Measurements from ENCODE around the gene ZMYM4.
"Not testable (repeated sequence)": the region's sequence is repeated elsewhere in the genome, so short reads cannot be mapped to it uniquely, and the experiment has no call there.

ZMYM4 gene

DNA sequence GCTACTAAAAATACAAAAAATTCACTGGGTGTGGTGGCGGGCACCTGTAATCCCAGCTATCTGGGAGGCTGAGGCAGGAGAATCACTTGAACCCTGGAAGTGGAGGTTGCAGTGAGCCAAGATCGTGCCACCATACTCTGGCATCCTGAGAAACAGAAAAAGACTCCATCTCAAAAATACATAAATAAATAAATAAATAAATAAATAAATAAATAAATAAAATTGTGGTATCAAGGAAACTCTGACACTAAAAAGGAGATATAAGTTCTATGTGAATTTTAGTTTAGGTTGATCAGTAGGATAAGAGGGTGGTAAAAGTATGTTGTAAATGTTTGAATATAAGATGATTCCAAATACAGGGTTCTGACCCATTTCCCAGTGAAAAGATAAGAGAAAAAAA lies 63.1 kb downstream of the ZMYM4 start:
- DNase-seq: not testable (repeated sequence)

DNA sequence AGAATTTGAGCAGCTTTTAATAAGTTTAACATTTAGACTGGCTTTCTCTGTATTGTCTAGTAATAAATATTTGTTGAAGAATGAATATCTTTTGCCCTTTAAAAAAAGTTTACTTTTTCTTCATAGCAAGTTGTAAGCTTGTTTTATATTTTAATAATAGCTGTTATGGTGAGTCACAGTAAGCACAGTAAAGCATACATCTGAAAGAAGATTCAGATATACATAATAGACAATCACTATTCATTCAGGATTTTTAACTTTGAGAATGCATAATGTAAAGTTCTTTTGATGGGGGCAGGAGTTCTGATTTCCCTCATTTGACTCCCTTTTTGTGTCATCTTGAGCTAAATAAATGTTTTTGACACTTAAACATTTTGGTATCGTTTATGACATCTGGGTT lies 66.0 kb downstream of the ZMYM4 start:
- no peak for DNase-seq

DNA sequence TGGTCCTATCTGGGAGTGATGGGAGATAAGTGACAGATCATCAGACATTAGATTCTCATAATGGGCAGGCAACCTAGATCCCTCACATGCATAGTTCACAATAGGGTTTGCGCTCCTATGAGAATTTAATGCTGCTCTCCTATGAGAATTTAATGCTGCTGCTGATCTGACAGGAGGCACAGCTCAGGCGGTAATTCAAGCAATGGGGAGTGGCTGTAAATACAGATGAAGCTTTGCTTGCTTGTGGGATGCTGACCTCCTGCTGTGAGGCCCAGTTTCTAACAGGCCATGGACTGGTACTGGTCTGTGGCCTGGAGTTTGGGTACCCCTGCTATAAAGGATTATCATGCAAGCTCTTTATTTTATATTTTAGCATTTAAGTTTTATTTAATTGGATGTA lies 72.0 kb downstream of the ZMYM4 start:
- no peak for DNase-seq

DNA sequence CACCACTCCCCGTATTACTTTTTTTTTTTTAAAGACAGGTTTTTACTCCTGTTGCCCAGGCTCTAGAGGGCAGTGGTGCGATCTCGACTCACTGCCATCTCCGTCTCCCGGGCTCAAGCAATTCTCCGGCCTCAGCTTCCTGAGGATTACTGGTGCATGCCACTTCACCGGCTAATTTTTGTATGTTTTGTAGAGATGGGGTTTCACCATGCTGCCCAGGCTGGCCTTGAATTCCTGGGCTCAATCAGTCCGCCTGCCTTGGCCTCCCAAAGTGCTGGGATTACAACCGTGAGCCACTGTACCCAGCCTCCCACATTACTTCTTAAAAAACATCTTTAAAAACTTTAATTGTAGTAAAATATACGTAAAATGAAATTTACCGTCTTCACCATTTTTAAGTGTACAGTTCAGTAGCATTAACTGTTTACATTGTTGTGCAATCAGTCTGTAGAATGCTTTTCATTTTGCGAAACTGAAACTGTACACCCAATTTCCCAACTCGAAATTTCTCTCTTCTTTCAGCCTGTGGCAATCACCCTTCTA lies 77.0 kb downstream of the ZMYM4 start:
- DNase-seq: no peak

DNA sequence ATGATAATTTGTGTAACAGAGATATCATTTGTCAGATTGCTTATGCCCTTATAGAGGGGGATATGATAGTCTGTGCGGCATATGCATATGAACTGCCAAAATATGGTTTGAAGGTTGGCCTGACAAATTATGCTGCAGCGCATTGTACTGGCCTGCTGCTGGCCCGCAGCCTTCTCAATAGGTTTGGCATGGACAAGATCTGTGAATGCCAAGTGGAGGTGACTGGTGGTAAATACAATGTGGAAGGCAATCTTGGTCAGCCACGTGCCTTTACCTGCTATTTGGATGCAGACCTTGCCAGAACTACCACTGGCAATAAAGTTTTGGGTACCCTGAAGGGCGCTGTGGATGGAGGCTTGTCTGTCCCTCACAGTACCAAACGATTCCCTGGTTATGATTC lies 82.4 kb downstream of the ZMYM4 start:
- DNase-seq: no peak

DNA sequence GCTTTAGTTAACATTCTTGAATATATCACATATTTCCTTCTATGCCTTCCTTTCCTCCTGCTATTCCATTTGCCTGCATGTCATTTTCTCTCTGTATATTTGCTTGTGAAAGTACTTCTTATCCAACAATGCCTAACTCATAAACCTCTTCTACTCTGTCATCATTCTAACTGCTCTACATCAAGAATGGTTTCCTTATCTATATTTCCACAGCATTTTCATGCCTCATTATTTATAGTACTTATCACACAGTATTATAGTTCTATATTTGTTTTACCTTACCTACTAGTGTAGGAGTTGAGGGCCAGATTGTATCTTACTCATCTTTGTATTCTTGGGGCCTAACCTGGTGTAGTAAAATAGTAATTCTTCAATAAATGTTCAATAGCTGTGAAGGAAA lies 91.5 kb downstream of the ZMYM4 start:
- DNase-seq: no peak

DNA sequence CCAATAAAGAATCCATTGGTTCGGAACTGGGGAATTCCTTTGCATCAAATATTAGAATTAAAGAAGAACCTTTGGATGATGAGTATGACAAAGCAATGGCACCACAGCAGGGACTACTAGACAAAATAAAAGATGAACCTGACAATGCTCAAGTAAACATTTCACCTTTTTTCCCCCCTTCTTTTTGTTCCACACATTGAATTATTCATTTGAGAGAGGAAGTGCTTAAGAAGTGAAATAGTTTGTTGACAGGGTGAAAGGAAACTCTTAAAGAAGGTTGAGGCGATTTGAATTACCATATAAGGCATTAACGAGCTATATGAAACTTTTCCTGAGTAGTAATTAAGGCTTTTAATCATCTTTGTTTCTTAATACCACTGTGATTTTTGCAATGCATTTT lies 93.1 kb downstream of the ZMYM4 start:
- no peak for DNase-seq

DNA sequence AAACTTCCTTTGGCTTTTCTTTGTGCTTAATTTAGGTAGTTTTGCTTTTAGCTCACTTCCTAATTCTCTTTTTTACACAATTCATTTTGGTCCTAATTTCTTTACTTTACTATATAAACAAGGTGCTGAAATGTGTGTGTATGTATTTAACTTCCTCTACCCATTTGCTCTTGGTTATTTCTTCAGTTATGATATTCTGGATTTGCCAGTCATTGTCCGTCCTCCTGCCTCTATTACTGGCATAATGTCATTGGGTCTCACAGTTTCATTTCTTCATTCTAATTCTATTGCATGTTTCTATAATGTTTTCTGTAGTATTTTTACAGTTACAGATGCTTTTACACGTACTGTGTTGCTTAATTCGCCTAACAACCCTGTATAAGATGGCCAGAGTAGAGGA lies 96.2 kb downstream of the ZMYM4 start:
- no peak for DNase-seq

DNA sequence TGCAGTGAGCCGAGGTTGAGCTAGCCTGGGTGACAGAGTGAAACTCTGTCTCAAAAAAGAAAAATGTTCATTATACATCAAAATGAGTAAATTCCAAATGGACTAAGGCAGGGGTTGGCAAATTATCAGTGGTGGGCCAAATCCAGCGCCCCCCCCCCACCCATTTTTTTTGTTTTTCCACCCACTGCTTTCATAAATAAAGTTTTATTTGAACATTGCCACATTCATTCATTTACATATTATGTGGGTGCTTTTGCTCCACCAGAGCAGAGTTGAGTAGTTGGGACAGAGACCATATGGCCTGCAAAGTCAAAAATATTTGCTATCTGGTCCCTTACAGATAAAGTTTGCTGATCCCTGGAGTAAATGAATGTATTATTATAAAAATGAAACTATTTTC lies 99.4 kb downstream of the ZMYM4 start:
- no peak for DNase-seq

DNA sequence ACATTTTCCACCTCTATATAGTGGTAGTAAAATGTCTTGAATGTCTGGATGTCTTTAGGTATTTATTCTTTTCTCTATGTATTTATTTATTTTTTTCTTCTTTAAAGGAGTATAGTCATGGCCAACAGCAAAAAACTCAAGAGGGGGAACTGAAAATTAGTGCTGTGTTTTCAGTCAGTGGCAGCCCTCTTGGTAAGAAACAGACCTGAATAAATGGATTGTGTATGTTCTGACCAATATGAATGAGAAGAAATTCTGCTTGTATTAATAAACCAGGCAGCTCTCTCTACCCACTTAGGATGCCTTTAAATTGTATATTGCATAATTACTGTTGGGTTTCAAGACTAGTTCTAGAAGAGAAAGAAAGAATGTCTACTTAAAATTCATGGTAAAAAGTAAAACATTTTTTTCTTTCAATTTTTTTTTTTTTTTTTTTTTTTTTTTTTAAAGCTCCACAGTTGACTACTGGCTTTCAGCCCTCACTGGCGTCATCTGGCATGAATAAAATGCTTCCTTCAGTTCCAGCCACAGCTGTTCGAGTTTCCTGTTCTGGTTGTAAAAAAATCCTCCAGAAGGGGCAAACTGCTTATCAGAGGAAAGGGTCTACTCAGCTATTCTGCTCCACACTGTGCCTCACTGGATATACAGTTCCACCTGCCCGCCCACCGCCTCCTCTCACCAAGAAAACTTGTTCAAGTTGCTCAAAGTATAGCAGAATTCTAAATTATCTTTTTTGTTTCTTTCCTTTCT lies 101.6 kb downstream of the ZMYM4 start:
- no peak for DNase-seq

DNA sequence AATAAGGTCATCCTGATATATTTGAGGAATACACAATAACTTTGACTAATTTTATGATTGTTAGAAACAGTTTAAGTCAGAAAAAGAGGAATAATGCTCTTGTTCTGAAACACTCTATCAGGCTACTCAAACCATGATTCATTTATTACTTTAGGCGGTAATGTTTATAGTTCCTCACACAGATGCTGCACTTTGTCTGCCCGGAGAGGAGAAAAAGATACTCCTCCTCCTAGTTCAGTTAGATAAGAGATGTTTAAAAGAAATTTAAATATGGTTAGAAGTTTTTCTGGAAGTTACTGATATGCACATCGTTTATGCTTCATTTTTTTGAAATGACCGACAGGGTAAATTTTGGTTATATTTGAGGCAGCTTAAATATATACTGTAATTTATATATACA lies 103.0 kb downstream of the ZMYM4 start:
- no peak for DNase-seq

DNA sequence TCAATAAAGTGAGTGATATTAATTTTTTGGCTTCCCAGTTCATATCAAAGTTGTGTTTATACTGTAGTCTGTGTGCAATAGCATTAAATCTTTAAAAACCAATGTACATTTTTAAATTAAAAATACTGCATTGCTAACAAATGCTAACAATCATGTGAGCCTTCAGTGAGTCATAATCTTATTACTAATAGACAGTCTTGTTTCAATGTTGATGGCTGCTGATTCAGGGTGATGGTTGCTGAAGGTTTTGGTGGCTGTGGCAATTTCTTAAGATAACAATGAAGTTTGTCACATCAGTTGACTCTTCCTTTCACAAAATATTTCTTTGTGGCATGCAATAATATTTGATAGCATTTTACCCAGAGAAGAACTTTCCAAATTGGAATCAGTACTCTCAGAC lies 109.0 kb downstream of the ZMYM4 start:
- no peak for DNase-seq

DNA sequence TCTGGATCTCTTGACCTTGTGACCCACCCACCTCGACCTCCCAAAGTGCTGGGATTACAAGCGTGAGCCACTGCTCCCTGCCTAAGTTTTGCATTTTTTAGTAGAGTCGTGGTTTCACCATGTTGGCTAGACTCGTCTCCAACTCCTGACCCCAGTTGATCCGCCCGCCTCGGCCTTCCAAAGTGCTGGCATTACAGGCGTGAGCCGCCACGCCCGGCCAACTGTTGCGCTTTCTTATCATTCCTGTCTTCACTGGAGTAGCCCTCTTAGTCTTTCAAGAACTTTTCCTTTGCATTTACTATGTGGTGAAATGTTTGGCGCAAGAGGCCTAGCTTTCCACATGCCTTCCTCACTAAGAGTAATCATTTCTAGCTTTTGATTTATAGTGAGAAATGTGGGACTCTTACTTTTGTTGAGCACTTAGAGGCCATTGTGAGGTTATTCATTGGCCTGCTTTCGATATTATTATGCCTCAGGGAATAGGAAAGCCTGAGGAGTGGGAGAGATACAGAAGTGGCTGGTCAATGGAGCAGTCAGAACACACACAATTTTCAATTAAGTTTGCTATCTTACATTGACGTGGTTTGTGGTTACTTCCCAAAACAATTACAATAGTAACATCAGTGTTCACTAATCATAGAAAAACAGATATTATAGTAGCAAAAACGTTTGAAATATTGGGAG lies 111.0 kb downstream of the ZMYM4 start:
- no peak for DNase-seq

DNA sequence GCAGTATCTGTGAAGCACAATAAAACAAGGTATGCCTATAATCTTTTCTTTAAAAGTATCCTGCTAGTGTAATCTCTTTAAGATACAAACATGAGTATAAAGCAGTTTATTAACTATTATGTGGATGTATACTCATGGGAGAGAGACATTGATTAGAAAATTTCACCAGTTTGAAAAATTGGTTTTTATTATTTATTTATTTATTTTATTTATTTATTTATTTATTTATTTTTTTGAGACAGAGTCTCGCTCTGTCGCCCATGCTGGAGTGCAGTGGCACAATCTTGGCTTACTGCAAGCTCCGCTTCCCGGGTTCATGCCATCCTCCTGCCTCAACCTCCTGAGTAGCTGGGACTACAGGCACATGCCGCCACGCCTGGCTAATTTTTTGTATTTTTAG lies 111.6 kb downstream of the ZMYM4 start:
- not testable (repeated sequence) for DNase-seq

DNA sequence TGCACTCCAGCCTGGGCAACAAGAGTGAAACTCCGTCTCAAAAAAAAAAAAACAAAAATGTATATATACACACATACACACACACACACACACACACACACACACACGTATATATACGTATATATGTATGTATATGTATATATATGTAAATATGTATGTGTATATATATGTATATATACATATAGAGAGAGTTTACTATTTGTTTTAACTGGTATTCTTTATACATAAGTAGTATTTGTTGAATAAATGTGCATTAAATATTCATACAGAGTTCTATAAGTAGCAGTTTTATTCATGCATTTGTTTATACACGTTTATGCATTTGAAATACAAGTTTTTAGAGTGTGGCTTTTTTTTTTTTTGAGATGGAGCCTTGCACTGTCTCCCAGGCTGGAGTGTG lies 113.6 kb downstream of the ZMYM4 start:
- DNase-seq: no peak

DNA sequence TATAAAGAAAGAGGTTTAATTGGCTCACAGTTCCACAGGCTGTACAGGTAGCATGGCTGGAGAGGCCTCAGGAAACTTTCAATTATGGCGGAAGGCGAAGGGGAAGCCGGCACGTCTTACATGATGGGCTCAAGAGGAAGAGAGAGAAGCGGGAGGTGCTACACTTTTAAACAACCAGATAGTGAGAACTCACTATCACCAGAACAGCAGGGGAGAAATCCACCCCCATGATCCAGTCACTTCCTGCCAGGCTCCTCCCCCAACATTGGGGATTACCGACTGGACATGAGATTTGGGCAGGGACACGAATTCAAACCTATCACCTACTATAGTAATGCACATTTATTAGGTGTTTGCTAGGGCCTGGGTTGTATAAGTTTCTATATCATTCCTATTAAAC lies 117.8 kb downstream of the ZMYM4 start:
- DNase-seq: no peak

DNA sequence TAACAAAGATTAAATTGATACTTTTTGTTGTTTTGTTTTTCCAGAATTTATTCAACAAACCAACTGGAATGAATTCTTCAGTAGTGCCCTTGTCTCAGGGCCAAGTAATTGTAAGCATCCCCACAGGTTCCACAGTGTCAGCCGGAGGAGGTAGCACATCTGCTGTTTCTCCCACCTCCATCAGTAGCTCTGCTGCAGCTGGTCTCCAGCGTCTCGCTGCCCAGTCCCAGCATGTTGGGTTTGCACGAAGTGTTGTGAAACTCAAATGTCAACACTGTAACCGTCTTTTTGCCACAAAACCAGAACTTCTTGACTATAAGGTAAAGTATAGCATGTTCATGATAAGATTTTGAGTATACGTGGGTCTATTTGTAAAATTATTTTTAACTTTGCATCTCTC lies 118.5 kb downstream of the ZMYM4 start:
- DNase-seq: no peak

DNA sequence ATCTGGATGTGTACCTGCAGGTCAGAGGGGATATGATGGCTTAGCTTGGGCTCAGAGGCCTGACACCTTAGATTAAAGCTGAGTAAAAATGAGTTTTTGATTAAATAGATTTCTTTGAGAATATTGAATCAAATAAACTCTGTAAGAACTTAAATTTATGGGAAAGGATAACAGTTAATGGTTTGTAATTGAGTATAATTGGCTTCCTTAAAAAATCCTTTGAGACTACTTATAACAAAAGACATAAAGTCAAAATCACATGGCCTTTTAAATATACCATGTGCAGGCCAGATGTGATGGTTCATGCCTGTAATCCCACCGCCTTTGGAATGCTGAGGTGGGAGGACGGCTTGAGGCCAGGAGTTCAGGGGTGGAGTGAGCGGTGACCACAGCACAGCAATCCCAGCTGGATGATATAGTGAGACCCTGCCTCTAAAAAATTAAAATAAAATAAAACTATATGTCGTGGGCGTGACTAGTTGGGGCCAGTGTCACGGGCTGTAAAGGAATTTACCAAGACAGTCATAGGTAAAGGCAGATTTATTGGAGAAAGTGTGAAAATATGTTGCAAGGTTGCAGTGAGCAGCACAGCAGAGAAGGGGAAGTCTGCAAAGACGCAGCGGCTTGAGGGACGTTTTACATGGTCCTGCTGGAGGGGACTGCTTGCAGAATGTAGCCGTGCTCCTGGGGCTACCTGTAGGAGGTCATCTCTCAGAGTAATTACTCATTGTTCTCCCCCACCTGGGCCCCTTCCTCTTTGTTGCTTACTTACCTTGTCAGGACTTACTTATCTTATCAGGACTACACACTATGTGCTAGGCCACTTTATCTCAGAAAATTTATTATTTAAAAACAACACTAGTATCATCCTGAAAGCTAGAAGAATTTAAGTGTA lies 122.3 kb downstream of the ZMYM4 start:
- no peak for DNase-seq

DNA sequence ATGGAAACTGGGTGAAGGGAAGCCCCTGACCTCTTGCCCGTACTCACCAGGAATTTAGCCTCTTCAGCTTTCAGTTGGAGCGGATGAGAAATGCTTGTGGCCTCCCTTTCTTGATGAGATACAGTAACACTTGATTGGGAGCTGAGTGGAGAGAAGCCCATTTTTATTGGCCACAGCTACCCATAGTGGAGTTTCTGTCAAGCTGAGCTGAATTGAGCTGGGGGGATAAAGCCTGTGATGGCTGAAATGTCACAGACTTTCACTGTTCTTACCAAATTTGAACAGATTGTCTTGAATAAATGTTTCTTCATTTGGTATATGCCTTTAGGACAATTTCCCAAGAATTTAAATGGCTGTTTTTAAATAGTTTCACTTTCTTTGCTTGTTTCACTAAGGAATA lies 125.9 kb downstream of the ZMYM4 start:
- no peak for DNase-seq

DNA sequence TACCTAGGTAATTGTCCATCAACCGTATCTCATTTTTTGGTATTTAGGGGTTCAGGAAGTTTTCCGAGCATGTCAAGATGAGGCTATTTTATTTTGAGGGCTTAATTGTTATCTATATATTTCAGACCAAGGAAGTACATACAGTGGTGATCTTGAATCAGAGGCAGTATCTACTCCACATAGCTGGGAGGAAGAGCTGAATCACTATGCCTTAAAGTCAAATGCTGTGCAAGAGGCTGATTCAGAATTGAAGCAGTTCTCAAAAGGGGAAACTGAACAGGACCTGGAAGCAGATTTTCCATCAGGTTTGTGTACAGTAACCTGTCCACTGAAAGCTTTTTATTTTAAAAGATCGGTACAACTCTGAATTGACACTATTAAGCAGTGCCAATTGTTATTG lies 130.2 kb downstream of the ZMYM4 start:
- DNase-seq: no peak

DNA sequence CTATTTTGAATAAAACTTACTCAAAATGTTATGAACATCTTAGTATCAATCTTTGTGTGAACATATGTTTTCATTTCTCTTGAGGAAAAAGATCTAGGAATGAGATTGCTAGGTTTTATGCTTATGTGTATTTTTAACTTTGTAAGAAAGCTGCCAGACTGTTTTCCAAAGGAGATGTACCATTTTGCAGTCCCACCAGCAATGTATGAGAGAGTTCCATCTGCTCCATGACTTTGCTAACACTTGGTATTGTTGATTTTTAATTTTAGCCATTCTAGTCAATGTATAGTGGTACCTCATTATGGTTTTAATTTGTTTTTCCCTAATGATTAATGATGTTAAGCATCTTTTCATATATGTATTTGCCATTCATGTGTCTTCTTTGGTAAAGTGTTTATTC lies 132.5 kb downstream of the ZMYM4 start:
- no peak for DNase-seq

DNA sequence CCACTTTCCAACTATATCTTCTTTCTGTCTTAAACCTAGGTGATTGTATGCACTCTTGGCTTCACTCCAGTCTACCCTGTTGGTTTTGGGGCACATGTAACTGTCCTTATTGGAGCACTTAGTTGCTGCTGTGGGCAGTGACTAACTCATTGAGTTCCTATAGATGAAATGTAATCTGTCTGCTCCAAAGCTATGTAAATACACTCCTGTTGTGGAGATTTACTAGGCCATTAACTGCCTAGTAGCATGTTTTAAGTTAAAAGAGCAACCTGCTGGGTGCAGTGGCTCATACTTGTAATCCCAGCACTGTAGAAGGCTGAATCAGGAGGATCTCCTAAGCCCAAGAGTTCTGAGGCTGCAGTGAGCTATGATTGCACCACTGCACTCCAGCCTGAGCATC lies 137.6 kb downstream of the ZMYM4 start:
- no peak for DNase-seq

DNA sequence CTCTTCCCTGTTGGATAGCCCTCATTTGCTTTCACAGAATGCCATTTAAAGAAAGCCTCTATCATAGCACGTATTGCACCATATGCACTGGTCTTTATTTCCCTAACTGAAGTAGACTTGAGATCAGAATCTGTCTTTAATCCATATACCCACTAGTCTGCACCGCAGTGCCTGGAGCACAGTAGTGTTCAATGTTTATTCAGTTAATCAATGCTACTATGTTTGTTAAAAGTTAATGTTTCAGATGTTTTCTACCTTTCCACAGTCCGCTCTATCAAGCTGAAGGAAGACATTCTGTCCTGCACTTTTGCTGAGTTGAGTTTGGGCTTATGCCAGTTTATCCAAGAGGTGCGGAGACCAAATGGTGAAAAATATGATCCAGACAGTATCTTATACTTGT lies 139.2 kb downstream of the ZMYM4 start:
- no peak for DNase-seq

DNA sequence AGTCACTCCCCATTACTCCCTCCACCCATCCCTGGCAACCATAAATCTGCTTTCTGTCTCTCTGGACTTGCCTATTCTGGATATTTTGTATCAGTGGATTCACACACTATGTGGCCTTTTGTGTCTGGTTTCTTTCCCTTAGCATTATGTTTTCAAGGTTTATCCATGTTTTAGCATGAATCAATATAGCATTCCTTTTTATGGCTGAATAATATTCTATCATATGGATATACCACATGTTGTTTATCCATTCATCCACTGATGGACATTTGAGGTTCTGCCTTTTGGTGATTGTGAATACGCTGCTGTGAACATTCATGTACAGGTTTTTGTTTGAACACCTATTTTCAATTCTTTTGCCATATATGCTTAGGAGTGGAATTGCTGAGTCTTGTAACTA lies 140.4 kb downstream of the ZMYM4 start:
- no peak for DNase-seq
